ENCODE results near the gene ZBTB24.
A peak's percentile ranks its signal among the peaks of the same experiment; 100 is the strongest.

The ZBTB24 gene

DNA sequence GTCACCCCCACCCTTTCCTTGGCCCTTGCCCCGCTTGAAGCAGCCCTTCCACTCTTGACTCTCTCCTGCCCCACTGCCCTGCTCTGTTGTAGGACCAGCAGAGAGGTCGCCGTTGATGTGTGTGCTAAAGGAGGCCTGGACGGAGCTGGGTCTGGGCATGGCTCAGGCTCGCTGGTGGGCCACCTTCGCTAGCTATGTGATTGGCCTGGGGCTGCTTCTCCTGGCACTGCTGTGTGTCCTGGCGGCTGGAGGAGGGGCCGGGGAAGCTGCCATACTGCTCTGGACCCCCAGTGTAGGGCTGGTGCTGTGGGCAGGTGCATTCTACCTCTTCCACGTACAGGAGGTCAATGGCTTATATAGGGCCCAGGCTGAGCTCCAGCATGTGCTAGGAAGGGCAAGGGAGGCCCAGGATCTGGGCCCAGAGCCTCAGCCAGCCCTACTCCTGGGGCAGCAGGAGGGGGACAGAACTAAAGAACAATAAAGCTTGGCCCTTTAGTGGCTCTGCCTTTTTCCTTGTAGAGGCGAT lies 39.5 kb downstream of the ZBTB24 start:
- DNase-seq, result no peak
- in situ Hi-C loops (cut with HindIII; ENCODE audit: low pct_ligation_motif_present, low pct_unique_long_range_greater_than_20kb, low sequenced_read_pairs), result no loop called here

GRCh38 chr6:109442393-109442924 lies 40.6 kb downstream of the ZBTB24 start:
- in situ Hi-C loops (cut with HindIII; ENCODE audit: low pct_ligation_motif_present, low pct_unique_long_range_greater_than_20kb, low sequenced_read_pairs), result no loop called here
- no peak for DNase-seq

DNA sequence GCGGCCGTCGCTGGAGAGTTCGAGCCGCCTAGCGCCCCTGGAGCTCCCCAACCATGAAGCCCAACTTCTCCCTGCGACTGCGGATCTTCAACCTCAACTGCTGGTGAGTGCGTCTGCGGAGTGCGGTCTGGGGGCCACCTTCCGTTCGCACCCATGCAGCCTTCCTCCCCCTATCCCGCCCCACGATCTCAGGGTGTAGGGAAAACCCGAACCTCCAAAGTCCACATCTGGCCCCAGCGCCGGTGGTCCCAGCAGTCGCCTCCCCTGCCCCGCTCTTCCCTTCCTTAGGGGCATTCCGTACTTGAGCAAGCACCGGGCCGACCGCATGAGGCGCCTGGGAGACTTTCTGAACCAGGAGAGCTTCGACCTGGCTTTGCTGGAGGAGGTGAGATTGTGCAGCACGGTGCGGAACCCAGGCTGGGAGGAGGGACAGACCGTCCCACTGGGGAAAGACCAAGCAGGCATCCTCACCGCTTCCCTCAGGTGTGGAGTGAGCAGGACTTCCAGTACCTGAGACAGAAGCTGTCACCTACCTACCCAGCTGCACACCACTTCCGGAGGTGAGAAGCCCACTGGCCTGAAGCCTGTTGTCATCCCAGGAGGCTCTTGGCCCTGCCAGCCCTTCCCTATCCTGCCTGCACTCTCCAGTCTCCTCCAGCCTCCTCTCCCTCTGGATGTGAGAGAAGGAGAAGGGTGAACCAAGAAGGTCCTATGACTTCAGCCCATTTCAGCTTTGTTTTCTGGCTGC lies 41.8 kb downstream of the ZBTB24 start:
- DNase-seq, result peak; percentile 46

DNA sequence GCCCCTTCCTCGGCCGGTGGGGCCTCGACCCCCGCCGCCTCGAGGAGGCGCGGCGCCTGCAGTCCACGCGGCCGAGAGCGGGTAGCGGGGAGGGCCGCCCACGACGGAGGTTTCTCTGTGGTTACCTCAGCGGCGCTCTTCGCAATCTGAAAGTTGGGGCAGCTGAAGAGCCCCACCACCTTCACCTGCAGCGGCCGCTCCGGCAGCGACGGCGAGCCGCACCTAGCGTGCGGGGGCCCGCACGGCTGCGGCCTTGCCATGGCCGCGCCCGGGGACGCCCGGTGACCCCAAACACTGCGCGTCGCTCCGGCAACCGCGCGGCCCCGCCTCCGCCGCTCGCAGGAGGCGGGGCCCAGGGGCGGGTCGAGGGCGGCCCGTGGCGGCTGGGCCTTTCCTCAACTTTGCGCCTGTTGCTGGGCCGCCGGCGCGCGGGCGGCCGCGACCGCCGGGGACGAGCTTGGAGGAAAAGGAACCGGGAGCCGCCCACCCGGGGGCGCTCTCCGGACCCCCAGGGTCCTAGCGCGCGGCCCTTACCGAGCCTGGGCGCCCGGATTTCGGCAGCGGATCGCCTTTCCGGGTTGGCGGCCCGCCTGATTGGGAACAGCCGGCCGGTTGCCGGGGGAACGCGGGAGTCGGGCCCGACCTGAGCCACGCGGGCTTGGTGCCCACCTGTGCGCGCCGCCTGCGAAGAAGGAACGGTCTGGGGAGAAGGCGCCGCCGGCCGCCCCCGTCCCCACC lies 42.5 kb downstream of the ZBTB24 start, which contains the start of the genes PPIL6 and SMPD2:
PPIL6 (minus strand) TSS at position 298 of the 738 bp plus-strand sequence; CDS start at position 260, 38 bp downstream.
SMPD2 (plus strand) TSS at position 394 of the 738 bp plus-strand sequence. CDS start 398 bp downstream, outside the sequence.
- in situ Hi-C loops (cut with HindIII; ENCODE audit: low pct_ligation_motif_present, low pct_unique_long_range_greater_than_20kb, low sequenced_read_pairs), result no loop called here
- peak; percentile 89 for DNase-seq

More for the DNA sequence above, 41.8 kb downstream of the ZBTB24 start:
- in situ Hi-C loops (cut with HindIII; ENCODE audit: low pct_ligation_motif_present, low pct_unique_long_range_greater_than_20kb, low sequenced_read_pairs), result no loop called here

GRCh38 chr6:109436041-109436440 lies 47.0 kb downstream of the ZBTB24 start:
- no peak for DNase-seq
- in situ Hi-C loops (cut with HindIII; ENCODE audit: low pct_ligation_motif_present, low pct_unique_long_range_greater_than_20kb, low sequenced_read_pairs), result no loop called here

GRCh38 chr6:109434456-109434855 lies 48.6 kb downstream of the ZBTB24 start:
- DNase-seq, result no peak
- in situ Hi-C loops (cut with HindIII; ENCODE audit: low pct_ligation_motif_present, low pct_unique_long_range_greater_than_20kb, low sequenced_read_pairs), result no loop called here

- in situ Hi-C loops (cut with HindIII; ENCODE audit: low pct_ligation_motif_present, low pct_unique_long_range_greater_than_20kb, low sequenced_read_pairs), result no loop called here
These were observed 53.5 kb downstream of the ZBTB24 start for GRCh38 chr6:109429496-109429895.

GRCh38 chr6:109428889-109429477 lies 54.0 kb downstream of the ZBTB24 start:
- no peak for DNase-seq
- in situ Hi-C loops (cut with HindIII; ENCODE audit: low pct_ligation_motif_present, low pct_unique_long_range_greater_than_20kb, low sequenced_read_pairs), result no loop called here

More at GRCh38 chr6:109429496-109429895, 53.5 kb downstream of the ZBTB24 start:
- DNase-seq, result no peak

DNA sequence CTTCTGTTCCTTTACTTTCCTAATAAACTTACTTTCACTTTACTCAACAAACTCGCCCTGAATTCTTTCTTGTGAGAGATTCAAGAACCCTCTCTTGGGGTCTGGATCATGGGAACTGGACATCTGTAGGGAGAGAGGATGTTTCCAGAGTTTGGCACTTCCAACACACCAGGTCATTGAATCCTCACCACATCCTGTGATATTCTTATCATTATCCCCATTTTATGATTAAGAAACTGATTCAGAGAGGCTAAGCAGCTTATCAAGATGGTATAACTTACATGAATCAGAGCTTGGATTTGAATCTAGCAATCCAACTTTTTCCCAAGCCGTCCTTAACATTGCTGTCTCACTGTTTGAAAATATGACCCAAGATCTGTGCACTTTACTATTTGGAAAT lies 58.1 kb downstream of the ZBTB24 start:
- in situ Hi-C loops (cut with HindIII; ENCODE audit: low pct_ligation_motif_present, low pct_unique_long_range_greater_than_20kb, low sequenced_read_pairs), result no loop called here
- peak; percentile 5 for DNase-seq

GRCh38 chr6:109421184-109421583 lies 61.8 kb downstream of the ZBTB24 start:
- in situ Hi-C loops (cut with HindIII; ENCODE audit: low pct_ligation_motif_present, low pct_unique_long_range_greater_than_20kb, low sequenced_read_pairs), result no loop called here
- no peak for DNase-seq

GRCh38 chr6:109420751-109421150 lies 62.3 kb downstream of the ZBTB24 start:
- in situ Hi-C loops (cut with HindIII; ENCODE audit: low pct_ligation_motif_present, low pct_unique_long_range_greater_than_20kb, low sequenced_read_pairs), result no loop called here
- peak; percentile 76 for DNase-seq

- in situ Hi-C loops (cut with HindIII; ENCODE audit: low pct_ligation_motif_present, low pct_unique_long_range_greater_than_20kb, low sequenced_read_pairs), result no loop called here
- DNase-seq, result no peak
These were observed 65.4 kb downstream of the ZBTB24 start for GRCh38 chr6:109417646-109418045.
